Measurements from ENCODE around the gene LRP1B. TPM values are rescaled to one million over a fixed set of nuclear protein-coding genes. Genes with fewer than 3 reads are reported as not detected.

LRP1B gene
- total and polyA plus RNA-seq, 2 of the 8 experiments (the other 6 are each of a cell fraction or from before 2014, with no cell fraction given), result 0.03 TPM; not detected in 1

DNA sequence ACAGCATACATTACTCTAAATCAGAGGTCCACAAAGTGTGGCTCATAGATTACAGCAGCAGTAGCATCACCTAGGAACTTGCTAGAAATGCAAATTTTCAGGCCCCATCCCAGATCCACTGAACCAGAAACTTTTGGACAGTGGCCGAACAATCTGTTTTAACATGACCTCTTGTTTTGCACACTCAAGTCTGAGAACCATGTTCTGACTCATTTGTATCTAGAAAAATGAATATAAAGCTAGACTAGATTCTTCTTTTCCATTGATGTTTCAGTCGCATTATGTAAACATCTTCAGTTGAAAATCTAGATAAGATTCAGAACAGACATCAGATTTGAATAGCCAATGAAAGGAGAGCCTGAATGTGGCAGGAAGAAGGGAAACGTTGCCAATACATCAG, 608.8 kb downstream of the LRP1B start (continued):
- no peak for TF ChIP-seq BCL11A (IDR thresholded peaks at IDR 0.05; ENCODE audit: low read depth in 2 of 2, low read length in 2 of 2)
- no peak for TF ChIP-seq SIN3A (conservative IDR thresholded peaks at IDR 0.05 in 1 of 2, IDR thresholded peaks at IDR 0.05 in 1 of 2; ENCODE audit: low read depth in 1 of 2, low read length in 2 of 2)
- TF ChIP-seq, protein P1, sequence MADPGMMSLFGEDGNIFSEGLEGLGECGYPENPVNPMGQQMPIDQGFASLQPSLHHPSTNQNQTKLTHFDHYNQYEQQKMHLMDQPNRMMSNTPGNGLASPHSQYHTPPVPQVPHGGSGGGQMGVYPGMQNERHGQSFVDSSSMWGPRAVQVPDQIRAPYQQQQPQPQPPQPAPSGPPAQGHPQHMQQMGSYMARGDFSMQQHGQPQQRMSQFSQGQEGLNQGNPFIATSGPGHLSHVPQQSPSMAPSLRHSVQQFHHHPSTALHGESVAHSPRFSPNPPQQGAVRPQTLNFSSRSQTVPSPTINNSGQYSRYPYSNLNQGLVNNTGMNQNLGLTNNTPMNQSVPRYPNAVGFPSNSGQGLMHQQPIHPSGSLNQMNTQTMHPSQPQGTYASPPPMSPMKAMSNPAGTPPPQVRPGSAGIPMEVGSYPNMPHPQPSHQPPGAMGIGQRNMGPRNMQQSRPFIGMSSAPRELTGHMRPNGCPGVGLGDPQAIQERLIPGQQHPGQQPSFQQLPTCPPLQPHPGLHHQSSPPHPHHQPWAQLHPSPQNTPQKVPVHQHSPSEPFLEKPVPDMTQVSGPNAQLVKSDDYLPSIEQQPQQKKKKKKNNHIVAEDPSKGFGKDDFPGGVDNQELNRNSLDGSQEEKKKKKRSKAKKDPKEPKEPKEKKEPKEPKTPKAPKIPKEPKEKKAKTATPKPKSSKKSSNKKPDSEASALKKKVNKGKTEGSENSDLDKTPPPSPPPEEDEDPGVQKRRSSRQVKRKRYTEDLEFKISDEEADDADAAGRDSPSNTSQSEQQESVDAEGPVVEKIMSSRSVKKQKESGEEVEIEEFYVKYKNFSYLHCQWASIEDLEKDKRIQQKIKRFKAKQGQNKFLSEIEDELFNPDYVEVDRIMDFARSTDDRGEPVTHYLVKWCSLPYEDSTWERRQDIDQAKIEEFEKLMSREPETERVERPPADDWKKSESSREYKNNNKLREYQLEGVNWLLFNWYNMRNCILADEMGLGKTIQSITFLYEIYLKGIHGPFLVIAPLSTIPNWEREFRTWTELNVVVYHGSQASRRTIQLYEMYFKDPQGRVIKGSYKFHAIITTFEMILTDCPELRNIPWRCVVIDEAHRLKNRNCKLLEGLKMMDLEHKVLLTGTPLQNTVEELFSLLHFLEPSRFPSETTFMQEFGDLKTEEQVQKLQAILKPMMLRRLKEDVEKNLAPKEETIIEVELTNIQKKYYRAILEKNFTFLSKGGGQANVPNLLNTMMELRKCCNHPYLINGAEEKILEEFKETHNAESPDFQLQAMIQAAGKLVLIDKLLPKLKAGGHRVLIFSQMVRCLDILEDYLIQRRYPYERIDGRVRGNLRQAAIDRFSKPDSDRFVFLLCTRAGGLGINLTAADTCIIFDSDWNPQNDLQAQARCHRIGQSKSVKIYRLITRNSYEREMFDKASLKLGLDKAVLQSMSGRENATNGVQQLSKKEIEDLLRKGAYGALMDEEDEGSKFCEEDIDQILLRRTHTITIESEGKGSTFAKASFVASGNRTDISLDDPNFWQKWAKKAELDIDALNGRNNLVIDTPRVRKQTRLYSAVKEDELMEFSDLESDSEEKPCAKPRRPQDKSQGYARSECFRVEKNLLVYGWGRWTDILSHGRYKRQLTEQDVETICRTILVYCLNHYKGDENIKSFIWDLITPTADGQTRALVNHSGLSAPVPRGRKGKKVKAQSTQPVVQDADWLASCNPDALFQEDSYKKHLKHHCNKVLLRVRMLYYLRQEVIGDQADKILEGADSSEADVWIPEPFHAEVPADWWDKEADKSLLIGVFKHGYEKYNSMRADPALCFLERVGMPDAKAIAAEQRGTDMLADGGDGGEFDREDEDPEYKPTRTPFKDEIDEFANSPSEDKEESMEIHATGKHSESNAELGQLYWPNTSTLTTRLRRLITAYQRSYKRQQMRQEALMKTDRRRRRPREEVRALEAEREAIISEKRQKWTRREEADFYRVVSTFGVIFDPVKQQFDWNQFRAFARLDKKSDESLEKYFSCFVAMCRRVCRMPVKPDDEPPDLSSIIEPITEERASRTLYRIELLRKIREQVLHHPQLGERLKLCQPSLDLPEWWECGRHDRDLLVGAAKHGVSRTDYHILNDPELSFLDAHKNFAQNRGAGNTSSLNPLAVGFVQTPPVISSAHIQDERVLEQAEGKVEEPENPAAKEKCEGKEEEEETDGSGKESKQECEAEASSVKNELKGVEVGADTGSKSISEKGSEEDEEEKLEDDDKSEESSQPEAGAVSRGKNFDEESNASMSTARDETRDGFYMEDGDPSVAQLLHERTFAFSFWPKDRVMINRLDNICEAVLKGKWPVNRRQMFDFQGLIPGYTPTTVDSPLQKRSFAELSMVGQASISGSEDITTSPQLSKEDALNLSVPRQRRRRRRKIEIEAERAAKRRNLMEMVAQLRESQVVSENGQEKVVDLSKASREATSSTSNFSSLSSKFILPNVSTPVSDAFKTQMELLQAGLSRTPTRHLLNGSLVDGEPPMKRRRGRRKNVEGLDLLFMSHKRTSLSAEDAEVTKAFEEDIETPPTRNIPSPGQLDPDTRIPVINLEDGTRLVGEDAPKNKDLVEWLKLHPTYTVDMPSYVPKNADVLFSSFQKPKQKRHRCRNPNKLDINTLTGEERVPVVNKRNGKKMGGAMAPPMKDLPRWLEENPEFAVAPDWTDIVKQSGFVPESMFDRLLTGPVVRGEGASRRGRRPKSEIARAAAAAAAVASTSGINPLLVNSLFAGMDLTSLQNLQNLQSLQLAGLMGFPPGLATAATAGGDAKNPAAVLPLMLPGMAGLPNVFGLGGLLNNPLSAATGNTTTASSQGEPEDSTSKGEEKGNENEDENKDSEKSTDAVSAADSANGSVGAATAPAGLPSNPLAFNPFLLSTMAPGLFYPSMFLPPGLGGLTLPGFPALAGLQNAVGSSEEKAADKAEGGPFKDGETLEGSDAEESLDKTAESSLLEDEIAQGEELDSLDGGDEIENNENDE (IDR thresholded peaks at IDR 0.05; ENCODE audit: insufficient replicate concordance, low read length), result no peak
- TF ChIP-seq SRF (IDR thresholded peaks at IDR 0.05; ENCODE audit: low read depth, low read length), result no peak
- no peak for TF ChIP-seq POLR2A (IDR thresholded peaks at IDR 0.05; ENCODE audit: control extremely low read depth in 1 of 2, low read depth in 2 of 2, low read length in 2 of 2)
- TF ChIP-seq SP1 (IDR thresholded peaks at IDR 0.05; ENCODE audit: low read depth, low read length), result no peak
- TF ChIP-seq, protein P2, sequence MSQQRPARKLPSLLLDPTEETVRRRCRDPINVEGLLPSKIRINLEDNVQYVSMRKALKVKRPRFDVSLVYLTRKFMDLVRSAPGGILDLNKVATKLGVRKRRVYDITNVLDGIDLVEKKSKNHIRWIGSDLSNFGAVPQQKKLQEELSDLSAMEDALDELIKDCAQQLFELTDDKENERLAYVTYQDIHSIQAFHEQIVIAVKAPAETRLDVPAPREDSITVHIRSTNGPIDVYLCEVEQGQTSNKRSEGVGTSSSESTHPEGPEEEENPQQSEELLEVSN (IDR thresholded peaks at IDR 0.05), result no peak
- TF ChIP-seq CBX8 (IDR thresholded peaks at IDR 0.05; ENCODE audit: borderline replicate concordance, low read depth, low read length), result no peak
- TF ChIP-seq CHD2 (IDR thresholded peaks at IDR 0.05; ENCODE audit: low read length), result no peak

Measured in H1 (cell line).